ENCODE measurements around the gene ITGB1BP1.

- TF ChIP-seq CTCF (conservative IDR thresholded peaks at IDR 0.05; ENCODE audit: low read length), result no peak
- no peak for TF ChIP-seq EZH2phosphoT487 (IDR thresholded peaks at IDR 0.05; ENCODE audit: borderline replicate concordance, low read depth, low read length)
Observed at GRCh38 chr2:9391961-9392720, 31.2 kb downstream of the ITGB1BP1 start.

Data from OCI-LY7 (cell line).